Glomerular visceral epithelial cell (primary cell): ENCODE measurements around the gene SMC3.
"Not testable (repeated sequence)": the region's sequence is repeated elsewhere in the genome, so short reads cannot be mapped to it uniquely, and the experiment has no call there.

Experiments
- DNase-seq: peaks from one replicate; pipeline ENCODE4 v3.0.0-alpha.2; 2016; ENCODE audit errors: extremely low spot score

SMC3 gene

GRCh38 chr10:110623316-110623715 lies 55.8 kb downstream of the SMC3 start:
- not testable (repeated sequence) for DNase-seq

- DNase-seq: no peak
Observed at GRCh38 chr10:110625356-110625894, 57.9 kb downstream of the SMC3 start.

DNA sequence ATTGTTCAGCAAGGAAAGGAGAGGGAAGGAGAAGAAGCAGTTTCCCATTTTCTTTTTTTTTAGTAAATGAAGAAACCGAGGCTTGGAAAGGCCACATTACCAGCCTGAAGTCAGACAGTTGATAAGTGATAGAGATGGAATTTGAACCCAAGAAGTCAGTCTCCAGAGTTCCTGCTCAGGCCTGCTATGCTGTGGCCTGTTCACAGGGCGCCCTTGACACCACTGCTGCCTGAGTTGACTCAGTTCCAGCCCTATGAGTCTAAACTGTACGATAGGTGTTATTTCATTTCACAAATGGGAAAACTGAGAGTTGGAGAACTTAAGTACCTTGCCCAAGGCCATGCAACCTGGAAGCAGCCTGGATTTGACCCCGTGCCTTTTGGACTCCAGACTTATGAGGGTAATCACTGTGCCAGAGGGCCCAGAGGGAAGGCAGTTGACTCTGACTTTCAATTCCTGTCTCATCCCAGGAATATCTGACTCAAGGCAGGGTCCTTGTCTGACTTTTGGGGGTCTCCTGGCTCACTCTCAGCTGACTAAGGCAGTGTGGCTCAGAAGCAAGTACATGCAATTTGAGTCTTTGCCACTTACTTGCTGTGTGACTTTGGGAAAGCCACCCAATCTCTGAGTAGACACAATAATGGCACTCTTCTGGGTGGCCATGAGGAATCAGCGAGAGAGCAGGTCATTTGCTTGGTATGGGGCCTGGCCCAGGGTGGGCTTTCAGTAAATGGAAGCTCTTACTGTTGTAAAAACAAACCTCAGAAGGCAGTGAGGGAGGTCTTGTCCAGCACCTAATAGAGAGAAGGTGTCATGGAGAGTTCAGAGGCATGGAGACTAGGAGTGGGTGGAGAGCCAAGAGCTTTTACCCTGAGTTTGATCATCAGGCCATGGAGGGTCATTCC lies 58.7 kb downstream of the SMC3 start:
- no peak for DNase-seq

- no peak for DNase-seq
Observed at GRCh38 chr10:110628161-110628560, 60.7 kb downstream of the SMC3 start.

GRCh38 chr10:110629680-110630191 lies 62.2 kb downstream of the SMC3 start:
- DNase-seq: no peak

DNA sequence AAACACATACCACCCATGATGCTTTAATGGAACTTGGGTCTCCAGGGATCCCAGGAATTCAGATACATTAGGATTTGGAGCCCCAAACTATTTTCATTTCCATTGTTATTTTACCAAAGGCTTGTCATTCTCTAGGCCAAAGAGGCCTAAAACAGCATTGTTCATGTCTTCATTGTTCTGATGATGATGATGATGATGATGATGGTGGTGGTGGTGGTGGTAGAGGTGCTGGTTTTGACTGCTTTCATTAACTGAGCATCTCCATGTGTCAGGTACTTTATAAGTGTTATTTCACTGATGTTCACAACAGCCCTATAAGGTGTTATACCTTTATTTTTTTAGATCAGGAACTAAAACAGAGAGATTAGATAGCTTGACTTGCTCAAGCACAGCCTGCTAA lies 64.4 kb downstream of the SMC3 start:
- DNase-seq: no peak

- DNase-seq: no peak
Observed at GRCh38 chr10:110632591-110633215, 65.2 kb downstream of the SMC3 start.

GRCh38 chr10:110634527-110635209 lies 67.2 kb downstream of the SMC3 start:
- peak; percentile 23 for DNase-seq

- DNase-seq: no peak
Observed at GRCh38 chr10:110636572-110636931, 69.1 kb downstream of the SMC3 start.

DNA sequence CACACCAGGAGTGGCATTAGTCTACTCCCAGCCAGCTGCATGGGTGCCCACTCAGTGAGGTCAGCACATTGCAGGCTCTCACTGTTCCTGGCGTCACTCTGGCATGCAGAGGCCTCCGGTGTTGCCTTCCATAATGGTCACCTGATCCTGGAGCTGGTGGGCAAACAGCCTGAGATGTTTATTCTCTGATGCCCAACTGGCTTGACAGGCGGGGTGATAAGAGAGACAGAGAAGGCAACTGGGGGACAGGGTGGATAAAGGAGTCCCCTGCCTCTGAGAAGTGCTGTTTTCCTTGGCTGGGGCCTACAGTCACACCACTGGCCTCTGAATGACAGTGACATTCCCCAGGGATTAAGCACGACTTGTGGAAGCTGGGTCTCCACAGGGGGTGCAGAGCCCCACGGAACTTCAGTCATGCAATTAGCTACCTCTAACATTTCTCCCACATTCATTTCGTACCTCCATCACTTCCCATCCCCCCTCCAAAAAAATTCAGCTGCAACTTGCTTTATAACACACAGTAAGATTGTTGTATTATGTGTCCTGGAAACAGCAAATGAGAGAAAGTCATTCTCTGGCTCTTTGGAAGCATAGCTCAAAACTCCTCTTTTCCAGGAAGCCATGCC lies 69.5 kb downstream of the SMC3 start:
- no peak for DNase-seq

GRCh38 chr10:110637558-110638053 lies 70.1 kb downstream of the SMC3 start:
- DNase-seq: no peak

GRCh38 chr10:110638319-110638718 lies 70.8 kb downstream of the SMC3 start:
- no peak for DNase-seq

DNA sequence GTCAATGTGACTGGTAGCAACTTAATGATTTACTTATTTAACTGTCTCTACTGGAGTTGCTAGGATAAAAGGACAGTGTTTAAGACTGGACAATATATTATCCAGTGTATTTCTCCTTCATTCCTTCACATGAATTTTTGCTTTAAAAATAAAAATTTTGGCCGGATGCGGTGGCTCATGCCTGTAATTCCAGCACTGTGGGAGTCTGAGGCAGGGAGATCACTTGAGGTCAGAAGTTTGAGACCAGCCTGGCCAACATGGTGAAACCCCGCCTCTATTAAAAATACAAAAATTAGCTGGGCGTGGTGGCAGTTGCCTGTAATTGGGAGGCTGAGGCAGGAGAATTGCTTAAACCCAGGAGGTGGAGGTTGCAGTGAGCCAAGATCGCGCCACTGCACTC lies 71.6 kb downstream of the SMC3 start:
- not testable (repeated sequence) for DNase-seq

DNA sequence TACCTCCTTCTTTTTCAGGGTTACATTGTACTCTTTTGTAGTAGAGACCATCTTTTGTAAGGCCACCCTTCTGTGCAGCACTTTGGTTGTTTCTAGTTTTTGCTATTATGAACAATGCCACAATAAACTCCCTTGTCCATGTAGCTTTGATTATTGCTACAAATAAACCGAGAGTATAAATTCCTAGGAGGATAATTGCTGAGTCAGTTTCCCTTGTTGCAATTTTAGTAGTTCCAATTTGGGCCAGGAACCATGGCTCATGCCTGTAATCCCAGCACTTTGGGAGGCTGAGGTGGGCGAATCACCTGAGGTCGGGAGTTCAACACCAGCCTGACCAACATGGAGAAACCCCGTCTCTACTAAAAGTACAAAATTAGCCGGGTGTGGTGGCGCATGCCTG lies 72.4 kb downstream of the SMC3 start:
- DNase-seq: not testable (repeated sequence)

- peak; percentile 16 for DNase-seq
Observed at GRCh38 chr10:110641256-110641655, 73.8 kb downstream of the SMC3 start.

DNA sequence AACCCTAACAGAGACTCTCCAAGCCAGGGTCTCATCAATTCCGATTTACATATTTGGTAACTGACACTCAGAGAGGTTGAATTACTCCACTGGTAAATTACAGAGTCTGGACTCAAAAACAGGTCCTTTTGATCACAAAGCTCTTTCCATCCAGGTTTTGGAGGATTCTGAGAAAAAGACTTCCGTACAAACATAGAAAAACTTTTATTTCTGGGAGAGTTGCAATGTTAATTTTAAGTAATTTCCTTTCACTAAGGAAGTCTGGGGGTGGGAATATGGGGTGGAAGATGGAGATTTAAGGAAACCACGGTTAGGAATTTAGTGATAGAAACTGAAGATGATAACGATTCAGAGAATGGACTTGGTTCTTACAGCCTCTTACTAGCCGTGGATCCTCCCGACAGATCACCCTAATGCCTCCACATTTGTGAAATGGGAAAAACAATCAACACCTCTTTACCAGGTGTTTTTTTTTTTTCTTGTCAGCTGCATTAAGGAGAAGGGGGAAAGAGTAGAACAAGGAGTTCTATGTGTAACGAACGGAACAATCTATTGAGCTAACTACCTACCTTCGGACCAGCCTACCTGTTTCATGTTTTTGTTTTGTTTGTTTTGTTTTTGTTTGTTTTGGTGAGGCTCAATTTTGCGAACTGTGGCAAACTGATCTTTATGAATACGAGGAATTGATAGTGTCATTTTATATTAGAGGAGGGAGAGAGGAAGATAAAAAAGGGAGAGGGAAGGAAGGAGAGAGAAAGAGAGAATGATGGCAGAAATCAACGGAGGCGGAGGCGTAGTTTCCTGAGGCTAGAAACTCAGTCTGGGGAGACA lies 74.9 kb downstream of the SMC3 start:
- DNase-seq: no peak

DNA sequence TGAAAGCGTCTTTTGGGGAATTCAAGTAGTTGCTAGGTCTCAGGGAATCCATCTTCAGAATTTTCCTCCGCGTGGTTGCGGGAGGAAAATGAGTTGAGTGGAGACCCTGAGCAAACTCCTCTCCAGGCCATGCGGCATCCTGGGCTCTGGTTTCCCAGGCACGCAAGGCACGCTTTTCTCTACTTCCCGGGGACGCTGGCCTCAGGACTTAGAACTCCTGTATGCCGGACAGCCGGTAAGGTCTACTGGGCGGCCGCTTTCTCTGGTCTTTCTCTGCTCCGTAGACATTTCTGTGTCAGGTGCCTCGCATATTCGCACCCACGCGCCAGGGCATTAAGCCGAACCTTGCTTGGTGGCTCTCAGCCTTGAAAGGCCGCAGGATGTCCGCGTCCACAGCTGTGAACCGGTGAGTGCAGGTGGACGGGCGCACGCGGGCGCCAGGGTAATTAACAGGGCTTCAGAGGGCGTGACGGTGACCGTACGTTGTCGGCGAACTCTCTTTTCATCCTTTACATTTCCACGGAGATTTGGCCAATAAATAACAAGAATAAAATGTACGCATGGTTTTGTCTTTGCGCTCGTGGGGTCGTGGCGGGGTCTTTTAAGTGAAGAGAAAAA lies 75.6 kb downstream of the SMC3 start:
- DNase-seq: no peak

DNA sequence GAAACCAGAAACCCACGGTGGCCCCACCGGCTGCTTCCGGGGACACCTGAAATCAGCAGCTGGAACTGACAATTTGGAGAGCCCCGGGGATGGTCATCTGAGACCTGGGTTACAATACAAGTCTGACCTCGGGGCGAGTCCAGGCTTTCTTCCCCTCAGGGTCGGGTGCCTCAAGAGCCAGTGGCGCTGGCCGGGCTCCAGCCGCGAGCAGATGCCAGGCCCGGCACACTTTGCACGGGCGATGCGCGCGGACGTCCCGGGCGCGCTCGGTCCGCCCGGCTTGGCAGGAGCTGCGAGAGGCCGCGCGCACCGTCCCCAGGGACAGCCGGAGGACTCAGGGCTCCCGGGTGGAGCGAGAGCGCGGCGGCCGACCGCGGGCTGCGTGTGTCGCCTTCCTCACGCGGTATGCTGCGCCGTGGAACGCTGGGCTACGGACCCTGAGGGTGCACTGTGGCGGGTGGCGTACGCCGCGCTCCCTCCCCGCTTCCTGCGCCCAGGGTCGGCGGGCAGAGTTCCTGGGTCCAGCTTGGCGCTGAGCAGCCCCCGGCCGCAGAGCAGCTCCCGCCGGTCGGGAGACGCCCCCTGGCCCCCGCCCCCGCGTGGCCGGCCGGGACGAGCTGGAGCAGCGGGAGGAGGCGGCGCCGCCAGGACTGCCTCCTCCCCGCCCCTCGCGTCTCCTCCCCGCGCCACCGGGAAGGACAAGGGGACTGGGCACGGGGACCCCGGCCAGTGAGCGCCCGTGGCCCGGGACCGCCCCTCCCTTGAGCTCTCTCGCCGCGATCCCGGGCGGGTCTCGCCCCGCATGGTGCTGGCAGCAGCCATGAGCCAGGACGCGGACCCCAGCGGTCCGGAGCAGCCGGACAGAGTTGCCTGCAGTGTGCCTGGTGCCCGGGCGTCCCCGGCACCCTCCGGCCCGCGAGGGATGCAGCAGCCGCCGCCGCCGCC lies 76.4 kb downstream of the SMC3 start, which contains the start of gene RBM20:
TSS of gene RBM20 (plus strand) at position 684 of the 945 bp plus-strand sequence. CDS start at position 803, 119 bp downstream.
- peak; percentile 19 for DNase-seq
